Mesenchymal stem cell (in vitro differentiated cells and primary cell): Measurements from ENCODE around the gene DOCK3.

Experiments used
- DNase-seq: peaks from one replicate; pipeline ENCODE4 v3.0.0-alpha.2; 2013
- H2AFZ ChIP-seq: one replicate; pipeline ENCODE4 v1.6.1; 2013; ENCODE audit warnings: low read depth, mild to moderate bottlenecking, control low read depth, inconsistent platforms, low read length, moderate library complexity
- H2AK5ac ChIP-seq: 2 replicates; pipeline ENCODE4 v1.6.1; 2013; ENCODE audit warnings: low read length, moderate library complexity, mild to moderate bottlenecking, inconsistent platforms; ENCODE audit not compliant: severe bottlenecking
- H2BK120ac ChIP-seq: one replicate; pipeline ENCODE4 v1.6.1; 2013; ENCODE audit warnings: low read depth, mild to moderate bottlenecking, inconsistent platforms, low read length, moderate library complexity
- H2BK12ac ChIP-seq, 2 experiments: one replicate each; pipeline ENCODE4 v1.6.1; 2013; ENCODE audit warnings: inconsistent platforms in 2 of 2, low read length in 2 of 2, mild to moderate bottlenecking in 2 of 2, moderate library complexity in 2 of 2, control low read depth in 1 of 2
- H2BK15ac ChIP-seq: one replicate; pipeline ENCODE4 v1.6.1; 2013; ENCODE audit warnings: mild to moderate bottlenecking, low read depth, inconsistent platforms; ENCODE audit not compliant: poor library complexity, severe bottlenecking
- H2BK5ac ChIP-seq: 2 replicates; pipeline ENCODE4 v1.6.1; 2013; ENCODE audit warnings: low read depth, mild to moderate bottlenecking, low read length, control low read depth, inconsistent platforms; ENCODE audit not compliant: poor library complexity, severe bottlenecking
- H3K14ac ChIP-seq, 2 experiments: one replicate each; pipeline ENCODE4 v1.6.1; 2013; ENCODE audit warnings: inconsistent platforms in 2 of 2, low read length in 2 of 2, control low read depth in 1 of 2, mild to moderate bottlenecking in 1 of 2, moderate library complexity in 1 of 2
- H3K18ac ChIP-seq, 2 experiments: one replicate each; pipeline ENCODE4 v1.6.1; 2013; ENCODE audit warnings: inconsistent platforms in 2 of 2, low read length in 2 of 2, control low read depth in 1 of 2, low read depth in 1 of 2, mild to moderate bottlenecking in 1 of 2
- H3K23ac ChIP-seq, 2 experiments: one replicate each; pipeline ENCODE4 v1.6.1; 2013; ENCODE audit warnings: inconsistent platforms in 2 of 2, low read length in 2 of 2, mild to moderate bottlenecking in 2 of 2, moderate library complexity in 2 of 2, control low read depth in 1 of 2
- H3K27ac ChIP-seq: 2 replicates; pipeline ENCODE4 v1.5.1; 2013; ENCODE audit warnings: mild to moderate bottlenecking, moderate library complexity, low read length, control low read depth, inconsistent platforms; ENCODE audit not compliant: poor library complexity, severe bottlenecking
- H3K27me3 ChIP-seq, 2 experiments: 2 replicates each; pipeline versions ENCODE4 v1.6.1 to v1.7.0; 2013; ENCODE audit warnings: low read length in 2 of 2, mild to moderate bottlenecking in 2 of 2, moderate library complexity in 2 of 2, control low read depth in 1 of 2, inconsistent platforms in 1 of 2; ENCODE audit not compliant: control insufficient read depth in 1 of 2, insufficient read depth in 1 of 2
- H3K36me3 ChIP-seq, 2 experiments: 2 replicates each; pipeline versions ENCODE4 v1.6.1 to v1.7.0; 2013; ENCODE audit warnings: low read length in 2 of 2, control low read depth in 1 of 2, inconsistent platforms in 1 of 2, low read depth in 1 of 2, mild to moderate bottlenecking in 1 of 2; ENCODE audit not compliant: insufficient read depth in 2 of 2, control insufficient read depth in 1 of 2
- H3K4ac ChIP-seq, 2 experiments: one replicate each; pipeline ENCODE4 v1.6.1; 2013; ENCODE audit warnings: inconsistent platforms in 2 of 2, low read length in 2 of 2, mild to moderate bottlenecking in 2 of 2, moderate library complexity in 2 of 2, control low read depth in 1 of 2, low read depth in 1 of 2
- H3K4me1 ChIP-seq: 2 replicates; pipeline ENCODE4 v1.6.1; 2013; ENCODE audit warnings: low read depth, low read length, control low read depth; ENCODE audit not compliant: control insufficient read depth, insufficient read depth
- H3K4me2 ChIP-seq: 2 replicates; pipeline ENCODE4 v1.6.1; 2013; ENCODE audit warnings: low read length, mild to moderate bottlenecking, inconsistent platforms; ENCODE audit not compliant: poor library complexity, severe bottlenecking
- H3K4me3 ChIP-seq, 2 experiments: 2 replicates each; pipeline versions ENCODE4 v1.5.1 to v1.7.0; 2013; ENCODE audit warnings: low read length in 2 of 2, mild to moderate bottlenecking in 2 of 2, control low read depth in 1 of 2, low read depth in 1 of 2; ENCODE audit not compliant: insufficient read depth in 1 of 2
- H3K79me1 ChIP-seq: replicated peaks from 2 replicates; pipeline ENCODE4 v1.6.1; 2013; ENCODE audit warnings: mild to moderate bottlenecking, control low read depth, low read length, inconsistent platforms; ENCODE audit not compliant: poor library complexity, severe bottlenecking
- H3K9ac ChIP-seq: 2 replicates; pipeline ENCODE4 v1.7.0; 2013; ENCODE audit warnings: mild to moderate bottlenecking, low read length, moderate library complexity
- H3K9me3 ChIP-seq: 2 replicates; pipeline ENCODE4 v1.7.0; 2013; ENCODE audit warnings: mild to moderate bottlenecking, low read length; ENCODE audit not compliant: control insufficient read depth
- H4K8ac ChIP-seq: one replicate; pipeline ENCODE4 v1.6.1; 2013; ENCODE audit warnings: inconsistent platforms, mild to moderate bottlenecking, low read length, moderate library complexity
- H4K91ac ChIP-seq: one replicate; pipeline ENCODE4 v1.6.1; 2013; ENCODE audit warnings: mild to moderate bottlenecking, low read length, inconsistent platforms
- WGBS: methylation state at CpG from one replicate; pipeline ENCODE4 v1.1.7; 2013; ENCODE audit warnings: mixed read lengths; 5-methylcytosine and 5-hydroxymethylcytosine counted together

DOCK3 gene

DNA sequence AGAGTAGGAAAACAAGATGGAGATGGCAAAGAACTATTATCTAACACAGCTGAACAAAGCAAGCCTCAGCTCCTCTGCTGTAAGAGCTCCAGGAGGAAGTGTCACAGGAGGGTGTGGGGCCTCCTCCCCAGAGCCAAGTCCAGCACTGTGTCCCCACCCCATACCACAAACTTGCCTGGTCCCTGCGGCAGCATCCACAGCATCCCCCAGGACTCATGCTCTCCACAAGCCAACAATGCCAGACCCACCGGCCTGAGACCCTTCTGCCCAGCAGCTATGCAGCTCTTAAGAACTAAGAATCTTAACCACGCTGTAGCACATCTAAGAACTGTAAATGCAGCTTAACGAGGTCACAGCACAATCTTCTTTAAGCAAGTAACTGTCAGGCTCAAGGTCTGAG lies 725.4 kb downstream of the DOCK3 start:
- Histone ChIP-seq H3K4me2 (no peak overlapping the region), H3K27me3 (no peaks in the 10 kb centered on the region), H3K14ac (no peak overlapping the region), H3K27ac (no peak overlapping the region), H3K4me1 (peaks cover 13% of the 10 kb centered on the region), H2AK5ac (no peak overlapping the region), H4K8ac (no peak overlapping the region), H3K4ac (no peak overlapping the region), H3K36me3 (peaks cover 40 to 68% of the 10 kb centered on the region in 2 experiments), H2AFZ (no peak overlapping the region), H2BK120ac (no peak overlapping the region), H4K91ac (no peak overlapping the region), H2BK12ac (no peak overlapping the region), H3K79me1 (peaks cover 20% of the 10 kb centered on the region), H3K9ac (no peak overlapping the region), H3K23ac (no peak overlapping the region), H2BK5ac (no peak overlapping the region), H3K18ac (no peak overlapping the region), H2BK15ac (no peak overlapping the region), H3K9me3 (no peaks in the 10 kb centered on the region), H3K4me3 (no peak overlapping the region)
- 96% methylated on average over 4 of the region's 4 CpGs for WGBS
- DNase-seq: no peak

DNA sequence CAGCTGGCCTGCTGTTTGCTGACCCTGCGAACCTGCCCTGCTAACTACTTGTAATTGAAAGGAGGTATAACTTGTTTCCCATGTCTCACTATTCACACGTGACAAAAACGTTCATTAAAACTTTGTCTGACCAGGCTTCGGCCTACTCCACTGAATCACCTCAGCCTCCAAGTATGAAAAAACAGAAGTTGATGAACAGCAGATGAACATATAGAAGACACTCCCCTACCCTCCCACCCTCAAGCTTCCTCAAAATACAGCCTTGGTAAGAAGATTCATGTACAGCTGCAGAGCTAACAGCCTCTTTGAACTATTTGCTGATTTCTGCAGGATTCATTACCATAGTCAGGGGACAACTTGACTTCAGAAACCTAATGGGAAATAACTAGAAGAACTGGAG lies 727.0 kb downstream of the DOCK3 start:
- Histone ChIP-seq H3K4me2 (no peak overlapping the region), H3K9ac (no peak overlapping the region), H3K36me3 (peaks cover 25 to 57% of the 10 kb centered on the region in 2 experiments), H3K4ac (no peak overlapping the region), H3K23ac (no peak overlapping the region), H3K4me1 (peaks cover 2% of the 10 kb centered on the region), H3K18ac (no peak overlapping the region), H2BK15ac (no peak overlapping the region), H2BK120ac (no peak overlapping the region), H3K79me1 (peaks cover 15% of the 10 kb centered on the region), H4K8ac (no peak overlapping the region), H3K27ac (no peak overlapping the region), H2AFZ (no peak overlapping the region), H4K91ac (no peak overlapping the region), H2BK12ac (no peak overlapping the region), H3K27me3 (no peaks in the 10 kb centered on the region), H2AK5ac (no peak overlapping the region), H3K4me3 (no peak overlapping the region), H2BK5ac (no peak overlapping the region), H3K14ac (no peak overlapping the region), H3K9me3 (no peaks in the 10 kb centered on the region)
- 100% methylated on average over 4 of the region's 4 CpGs for WGBS
- no peak for DNase-seq

DNA sequence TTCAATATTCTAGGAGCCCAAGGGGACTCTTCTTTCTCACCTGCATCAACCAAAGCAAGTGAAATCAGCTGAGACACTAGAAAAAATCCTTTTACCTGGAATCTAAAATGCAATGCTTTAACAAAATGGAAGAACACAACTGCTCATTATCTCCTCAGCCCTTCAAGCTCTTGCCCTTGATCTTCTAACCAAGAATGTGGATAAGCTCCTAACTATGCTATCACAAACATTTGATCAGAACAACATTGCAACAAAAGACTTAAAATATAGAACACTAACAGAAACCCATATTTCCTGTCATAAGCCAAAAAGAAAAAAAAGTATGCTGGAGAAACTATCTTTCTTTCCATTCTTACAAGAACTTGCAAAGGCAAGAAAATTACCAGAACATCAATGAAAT lies 728.9 kb downstream of the DOCK3 start:
- no peak overlapping the region for H4K91ac ChIP-seq
- H3K9ac ChIP-seq: no peak overlapping the region
- DNase-seq: no peak
- H2AK5ac ChIP-seq: no peak overlapping the region
- no peak overlapping the region for H2BK12ac ChIP-seq
- no peak overlapping the region for H3K27ac ChIP-seq
- no peaks in the 10 kb centered on the region for H3K9me3 ChIP-seq
- no peak overlapping the region for H3K4me3 ChIP-seq
- no peak overlapping the region for H2BK5ac ChIP-seq
- H3K36me3 ChIP-seq: peaks cover 23 to 46% of the 10 kb centered on the region in 2 experiments
- peaks cover 18% of the 10 kb centered on the region for H3K79me1 ChIP-seq
- H2BK15ac ChIP-seq: no peak overlapping the region
- peaks cover 2% of the 10 kb centered on the region for H3K4me1 ChIP-seq
- H3K27me3 ChIP-seq: no peaks in the 10 kb centered on the region
- H3K18ac ChIP-seq: no peak overlapping the region
- H2AFZ ChIP-seq: no peak overlapping the region
- no peak overlapping the region for H3K4ac ChIP-seq
- no peak overlapping the region for H3K14ac ChIP-seq
- H3K23ac ChIP-seq: no peak overlapping the region
- no peak overlapping the region for H4K8ac ChIP-seq
- no peak overlapping the region for H2BK120ac ChIP-seq
- no peak overlapping the region for H3K4me2 ChIP-seq

DNA sequence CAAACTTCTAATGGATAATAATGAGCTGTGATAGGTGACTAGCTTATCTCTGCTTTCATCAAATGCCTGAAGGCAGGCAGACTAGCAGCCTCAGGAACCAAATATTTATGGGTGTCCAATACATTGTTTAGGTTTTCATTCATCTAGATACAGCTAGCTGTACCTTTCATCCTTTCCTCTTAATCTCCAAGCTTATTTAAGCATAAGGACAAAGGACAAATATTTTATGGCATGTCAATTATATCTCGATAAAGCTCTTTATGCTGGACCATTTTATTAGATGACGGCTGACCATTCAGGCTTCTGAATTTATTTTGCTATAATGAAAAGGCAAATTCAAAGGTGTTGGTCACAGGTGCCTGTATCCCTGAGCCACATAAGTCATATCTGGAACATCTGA lies 733.3 kb downstream of the DOCK3 start:
- H3K23ac ChIP-seq: no peak overlapping the region
- H2BK12ac ChIP-seq: no peak overlapping the region
- DNase-seq: no peak
- no peak overlapping the region for H2AK5ac ChIP-seq
- H4K91ac ChIP-seq: no peak overlapping the region
- H3K4ac ChIP-seq: no peak overlapping the region
- H2BK5ac ChIP-seq: no peak overlapping the region
- no peak overlapping the region for H3K14ac ChIP-seq
- no peak overlapping the region for H3K4me3 ChIP-seq
- H2BK15ac ChIP-seq: no peak overlapping the region
- no peak overlapping the region for H3K27ac ChIP-seq
- no peaks in the 10 kb centered on the region for H3K9me3 ChIP-seq
- peaks cover 20 to 69% of the 10 kb centered on the region in 2 experiments for H3K36me3 ChIP-seq
- WGBS: 100% methylated on average over 2 of the region's 2 CpGs
- H3K79me1 ChIP-seq: peaks cover 25% of the 10 kb centered on the region
- H3K4me2 ChIP-seq: no peak overlapping the region
- no peak overlapping the region for H3K18ac ChIP-seq
- no peak overlapping the region for H3K9ac ChIP-seq
- H2BK120ac ChIP-seq: no peak overlapping the region
- no peaks in the 10 kb centered on the region for H3K27me3 ChIP-seq
- H3K4me1 ChIP-seq: no peaks in the 10 kb centered on the region
- H2AFZ ChIP-seq: no peak overlapping the region
- no peak overlapping the region for H4K8ac ChIP-seq
